ENCODE measurements around the gene WDR31.
A peak's percentile ranks its signal among the peaks of the same experiment; 100 is the strongest.

WDR31 gene

DNA sequence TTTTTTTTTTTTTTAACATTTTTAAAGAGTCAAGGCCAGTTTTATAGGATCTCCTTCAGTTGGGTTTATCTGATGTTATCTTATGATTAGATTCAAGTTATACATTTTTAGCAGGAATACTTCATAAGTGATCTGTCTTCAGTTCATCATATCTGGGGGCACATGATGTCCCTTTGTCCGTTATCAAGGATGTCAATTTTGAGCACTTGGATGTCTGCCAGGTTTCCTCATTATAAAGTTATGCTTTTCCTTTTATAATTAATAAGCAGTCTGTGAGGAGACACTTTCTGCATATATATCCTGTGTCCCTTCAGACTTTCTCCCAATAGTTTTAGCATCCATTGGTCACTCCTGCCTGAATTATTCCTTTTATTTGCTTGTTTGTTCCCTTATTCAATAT lies 24.9 kb upstream of the WDR31 start:
- TF ChIP-seq, protein P1, sequence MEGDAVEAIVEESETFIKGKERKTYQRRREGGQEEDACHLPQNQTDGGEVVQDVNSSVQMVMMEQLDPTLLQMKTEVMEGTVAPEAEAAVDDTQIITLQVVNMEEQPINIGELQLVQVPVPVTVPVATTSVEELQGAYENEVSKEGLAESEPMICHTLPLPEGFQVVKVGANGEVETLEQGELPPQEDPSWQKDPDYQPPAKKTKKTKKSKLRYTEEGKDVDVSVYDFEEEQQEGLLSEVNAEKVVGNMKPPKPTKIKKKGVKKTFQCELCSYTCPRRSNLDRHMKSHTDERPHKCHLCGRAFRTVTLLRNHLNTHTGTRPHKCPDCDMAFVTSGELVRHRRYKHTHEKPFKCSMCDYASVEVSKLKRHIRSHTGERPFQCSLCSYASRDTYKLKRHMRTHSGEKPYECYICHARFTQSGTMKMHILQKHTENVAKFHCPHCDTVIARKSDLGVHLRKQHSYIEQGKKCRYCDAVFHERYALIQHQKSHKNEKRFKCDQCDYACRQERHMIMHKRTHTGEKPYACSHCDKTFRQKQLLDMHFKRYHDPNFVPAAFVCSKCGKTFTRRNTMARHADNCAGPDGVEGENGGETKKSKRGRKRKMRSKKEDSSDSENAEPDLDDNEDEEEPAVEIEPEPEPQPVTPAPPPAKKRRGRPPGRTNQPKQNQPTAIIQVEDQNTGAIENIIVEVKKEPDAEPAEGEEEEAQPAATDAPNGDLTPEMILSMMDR (conservative IDR thresholded peaks at IDR 0.05; ENCODE audit: control insufficient read depth, insufficient read depth, low read depth, low read length): no peak
- DNase-seq (ENCODE audit: low read depth): no peak
- no peak overlapping the region for H3K4me3 ChIP-seq (ENCODE audit: control insufficient read depth, low read depth, low read length)

DNA sequence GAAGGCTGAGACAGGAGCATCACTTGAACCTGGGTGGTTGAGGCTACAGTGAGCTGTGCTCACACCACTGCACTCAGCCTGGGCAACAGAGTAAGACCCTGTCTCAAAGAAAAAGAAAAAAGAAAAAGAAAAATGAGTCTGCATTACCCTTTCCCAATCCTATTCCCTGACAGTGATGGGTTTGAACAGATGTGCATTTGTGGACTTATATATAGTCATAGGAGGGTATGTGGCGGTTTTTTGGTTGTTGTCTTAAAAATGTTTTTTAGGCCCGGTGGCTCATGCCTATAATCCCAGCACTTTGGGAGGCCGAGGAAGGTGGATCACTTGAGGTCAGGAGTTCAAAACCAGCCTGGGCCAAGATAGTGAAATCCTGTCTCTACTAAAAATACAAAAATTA lies 23.3 kb upstream of the WDR31 start:
- TF ChIP-seq, protein P1 (conservative IDR thresholded peaks at IDR 0.05; ENCODE audit: control insufficient read depth, insufficient read depth, low read depth, low read length): no peak
- DNase-seq (ENCODE audit: low read depth): no peak
- no peak overlapping the region for H3K4me3 ChIP-seq (ENCODE audit: control insufficient read depth, low read depth, low read length)

DNA sequence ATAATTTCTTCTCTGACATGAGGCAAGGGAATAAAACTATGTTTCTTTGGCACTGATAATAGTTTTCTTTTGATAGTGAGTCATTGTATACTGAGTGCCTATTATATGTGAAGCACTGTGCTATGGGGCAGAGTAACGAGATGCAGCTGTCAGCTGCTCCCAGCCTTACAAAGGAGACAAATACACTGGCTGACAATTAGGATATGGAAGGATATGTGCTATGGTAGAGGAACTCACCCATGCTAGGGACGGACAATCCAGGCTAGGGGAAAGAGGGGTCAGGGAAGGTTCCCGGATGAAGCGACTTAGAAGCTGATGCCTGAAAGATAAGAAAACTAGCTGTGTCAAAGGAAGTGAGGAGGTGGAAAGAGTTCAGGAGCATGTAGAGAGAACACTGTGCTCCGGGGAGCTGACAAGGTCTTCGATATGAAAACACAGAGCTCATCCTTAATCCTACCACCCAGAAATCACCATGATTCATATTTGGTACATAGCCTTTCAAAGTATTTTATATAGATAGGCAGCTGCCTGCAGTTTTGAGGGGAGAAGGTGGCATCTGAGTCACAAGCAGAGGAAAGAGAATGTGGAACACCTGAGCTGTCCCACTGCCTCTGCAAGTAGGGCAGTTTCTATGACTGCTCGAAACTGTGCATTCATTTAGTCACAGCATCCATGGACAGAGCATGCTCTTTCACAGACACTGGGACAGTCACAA lies 21.4 kb upstream of the WDR31 start:
- TF ChIP-seq, protein P1 (conservative IDR thresholded peaks at IDR 0.05; ENCODE audit: control insufficient read depth, insufficient read depth, low read depth, low read length): no peak
- no peak overlapping the region for H3K4me3 ChIP-seq (ENCODE audit: control insufficient read depth, low read depth, low read length)
- peak; percentile 64 for DNase-seq (ENCODE audit: low read depth)

DNA sequence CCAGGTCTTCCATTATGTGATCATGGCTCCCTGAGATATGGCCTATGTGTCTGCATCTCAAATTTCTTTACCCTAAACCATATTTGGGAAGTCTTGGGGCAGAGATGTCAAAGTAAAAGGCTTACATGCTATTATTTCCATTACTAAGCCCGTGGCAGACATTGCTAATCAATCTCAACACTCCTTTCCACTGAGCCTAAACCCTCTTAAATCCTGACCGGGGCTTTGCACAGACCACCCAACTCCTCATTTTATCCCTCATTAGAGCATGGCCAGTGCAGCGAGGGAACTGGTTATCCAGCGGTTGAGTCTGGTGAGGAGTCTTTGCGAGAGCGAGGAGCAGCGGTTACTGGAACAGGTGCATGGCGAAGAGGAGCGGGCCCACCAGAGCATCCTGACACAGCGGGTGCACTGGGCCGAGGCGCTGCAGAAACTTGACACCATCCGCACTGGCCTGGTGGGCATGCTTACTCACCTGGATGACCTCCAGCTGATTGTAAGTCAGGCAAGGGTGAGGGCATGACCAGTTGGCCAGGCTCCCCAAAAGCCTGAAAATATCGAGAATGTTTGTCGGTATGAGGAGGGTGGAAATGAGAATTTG lies 20.3 kb upstream of the WDR31 start:
- no peak overlapping the region for H3K4me3 ChIP-seq (ENCODE audit: control insufficient read depth, low read depth, low read length)
- no peak for DNase-seq (ENCODE audit: low read depth)
- TF ChIP-seq, protein P1 (conservative IDR thresholded peaks at IDR 0.05; ENCODE audit: control insufficient read depth, insufficient read depth, low read depth, low read length): no peak

DNA sequence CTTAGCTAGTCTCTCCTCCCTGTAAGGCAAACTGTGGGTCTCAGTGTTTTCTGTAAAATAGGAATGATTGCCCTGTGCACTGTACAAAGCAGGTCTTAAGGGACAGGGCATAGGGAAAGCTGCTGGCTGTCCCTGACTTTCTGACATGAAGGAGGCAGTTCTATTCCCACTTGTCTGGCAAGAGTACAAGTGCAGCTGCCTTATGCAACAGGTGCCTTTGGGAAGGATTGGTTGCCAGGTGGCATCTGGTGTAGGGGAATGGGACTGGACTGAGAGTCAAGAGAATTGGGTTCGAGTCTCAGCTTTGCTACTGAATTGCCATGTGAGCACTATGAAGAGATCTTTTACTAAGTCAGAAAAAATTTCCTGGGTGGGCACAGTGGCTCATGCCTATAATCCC lies 19.3 kb upstream of the WDR31 start:
- TF ChIP-seq, protein P1 (conservative IDR thresholded peaks at IDR 0.05; ENCODE audit: control insufficient read depth, insufficient read depth, low read depth, low read length): no peak
- DNase-seq (ENCODE audit: low read depth): no peak

DNA sequence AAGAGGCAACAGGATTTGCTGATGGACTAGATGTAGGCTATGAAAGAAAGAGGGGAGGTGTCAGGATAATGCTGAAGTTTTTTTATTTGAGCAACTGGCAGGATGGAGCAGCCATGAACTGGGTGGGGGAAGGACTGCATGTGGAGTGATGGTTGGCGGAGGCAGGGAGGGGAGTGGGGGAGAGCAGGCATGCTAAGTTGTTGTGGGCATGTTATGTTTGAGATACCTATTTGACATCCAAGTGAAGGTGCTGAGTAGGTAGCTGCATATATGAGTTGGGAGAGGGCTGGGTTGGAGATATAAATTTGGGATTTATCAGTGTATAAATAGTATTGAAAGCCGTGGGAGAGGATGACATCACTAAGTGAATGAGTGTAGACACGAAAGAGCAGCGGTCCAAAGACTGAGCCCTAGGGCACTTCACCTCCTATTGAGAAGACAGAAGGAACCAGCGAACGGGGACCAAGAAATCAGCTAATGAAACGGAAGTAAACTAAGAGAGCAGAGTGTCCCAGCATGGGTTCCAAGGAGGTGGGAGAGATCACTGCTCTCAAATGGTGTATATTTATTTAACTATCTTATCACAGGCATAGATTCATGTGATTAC lies 16.7 kb upstream of the WDR31 start:
- DNase-seq (ENCODE audit: low read depth): no peak
- TF ChIP-seq, protein P1 (conservative IDR thresholded peaks at IDR 0.05; ENCODE audit: control insufficient read depth, insufficient read depth, low read depth, low read length): no peak
- no peak overlapping the region for H3K4me3 ChIP-seq (ENCODE audit: control insufficient read depth, low read depth, low read length)

More for the DNA sequence above, 19.3 kb upstream of the WDR31 start:
- H3K4me3 ChIP-seq (ENCODE audit: control insufficient read depth, low read depth, low read length): no peak overlapping the region
